ENCODE data around the gene RNF182.

DNA sequence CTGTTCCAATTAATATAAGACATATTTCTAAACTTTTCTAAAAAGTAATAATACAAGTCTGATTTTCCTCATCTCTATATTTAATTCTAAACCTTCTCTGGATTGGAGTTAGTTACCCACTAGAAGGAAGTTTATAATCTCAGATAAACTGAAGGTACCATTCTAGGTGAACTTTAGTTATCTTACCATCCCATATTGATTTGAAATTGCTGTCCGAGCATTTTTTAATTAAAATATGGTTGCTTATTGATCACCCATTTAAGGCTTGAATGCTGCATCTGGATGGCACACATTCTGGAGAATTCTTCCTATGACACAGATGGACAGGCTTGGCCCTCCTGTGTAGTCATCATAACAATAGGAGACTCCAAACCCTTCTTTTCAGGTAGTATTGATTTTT, 8.0 kb downstream of the RNF182 start:
- TF ChIP-seq EZH2 (IDR thresholded peaks at IDR 0.05; ENCODE audit: insufficient read depth, poor library complexity, severe bottlenecking) (no peak), EZH2phosphoT487 (IDR thresholded peaks at IDR 0.05; ENCODE audit: insufficient read depth, low read depth) (no peak)

All from GM23248 (cell line).